H9 (cell line): ENCODE data around the gene NUDT14. TPM values are rescaled to one million over a fixed set of nuclear protein-coding genes. Genes with fewer than 3 reads are reported as not detected.

Experiments used
- DNase-seq: peaks from one replicate; pipeline ENCODE4 v3.0.0-alpha.2; 2017
- H2AFZ ChIP-seq: one replicate; pipeline ENCODE4 v1.6.1; 2013; ENCODE audit warnings: mild to moderate bottlenecking, low read length, control low read depth, moderate library complexity
- H2AK5ac ChIP-seq: 2 replicates; pipeline ENCODE4 v1.6.1; 2013; ENCODE audit warnings: low read length, control low read depth, mixed read lengths; ENCODE audit not compliant: insufficient read length
- H2BK120ac ChIP-seq: one replicate; pipeline ENCODE4 v1.6.1; 2013; ENCODE audit warnings: low read depth, mild to moderate bottlenecking, low read length, control low read depth, inconsistent platforms; ENCODE audit not compliant: poor library complexity, severe bottlenecking
- H2BK12ac ChIP-seq: 2 replicates; pipeline ENCODE4 v1.6.1; 2013; ENCODE audit warnings: low read length, control low read depth, mixed read lengths, low read depth; ENCODE audit not compliant: insufficient read length
- H2BK15ac ChIP-seq: 2 replicates; pipeline ENCODE4 v1.6.1; 2013; ENCODE audit warnings: low read depth, low read length, control low read depth
- H2BK20ac ChIP-seq: one replicate; pipeline ENCODE4 v1.6.1; 2013; ENCODE audit warnings: low read depth, mild to moderate bottlenecking, low read length, control low read depth, inconsistent platforms; ENCODE audit not compliant: poor library complexity, severe bottlenecking
- H2BK5ac ChIP-seq: 2 replicates; pipeline ENCODE4 v1.6.1; 2013; ENCODE audit warnings: low read length, control low read depth, mixed read lengths; ENCODE audit not compliant: insufficient read length
- H3K14ac ChIP-seq: 2 replicates; pipeline ENCODE4 v1.6.1; 2013; ENCODE audit warnings: low read length, control low read depth; ENCODE audit not compliant: insufficient read depth
- H3K18ac ChIP-seq: 2 replicates; pipeline ENCODE4 v1.6.1; 2013; ENCODE audit warnings: low read depth, mild to moderate bottlenecking, mixed read lengths, low read length, control low read depth; ENCODE audit not compliant: insufficient read length
- H3K23ac ChIP-seq: 2 replicates; pipeline ENCODE4 v1.6.1; 2013; ENCODE audit warnings: low read length, control low read depth, mixed read lengths, low read depth; ENCODE audit not compliant: insufficient read length
- H3K23me2 ChIP-seq: 2 replicates; pipeline ENCODE4 v1.6.1; 2013; ENCODE audit warnings: low read depth, mild to moderate bottlenecking, mixed read lengths, low read length, control low read depth; ENCODE audit not compliant: insufficient read length, poor library complexity, severe bottlenecking
- H3K27ac ChIP-seq: 2 replicates; pipeline ENCODE4 v1.5.1; 2013; ENCODE audit warnings: low read length, control low read depth, mixed read lengths, low read depth; ENCODE audit not compliant: insufficient read length
- H3K27me3 ChIP-seq: 2 replicates; pipeline ENCODE4 v1.6.1; 2013; ENCODE audit warnings: low read length, control low read depth, inconsistent platforms; ENCODE audit not compliant: insufficient read depth
- H3K4ac ChIP-seq: 2 replicates; pipeline ENCODE4 v1.6.1; 2013; ENCODE audit warnings: low read depth, mild to moderate bottlenecking, control low read depth, inconsistent platforms, low read length, moderate library complexity
- H3K4me1 ChIP-seq: 2 replicates; pipeline ENCODE4 v1.6.1; 2013; ENCODE audit warnings: low read length, control low read depth, inconsistent platforms; ENCODE audit not compliant: insufficient read depth
- H3K4me2 ChIP-seq: 2 replicates; pipeline ENCODE4 v1.6.1; 2013; ENCODE audit warnings: low read length, control low read depth, mixed read lengths; ENCODE audit not compliant: insufficient read length, insufficient read depth
- H3K56ac ChIP-seq: 2 replicates; pipeline ENCODE4 v1.6.1; 2013; ENCODE audit warnings: low read depth, mild to moderate bottlenecking, mixed read lengths, low read length, control low read depth; ENCODE audit not compliant: insufficient read length
- H3K79me1 ChIP-seq: 2 replicates; pipeline ENCODE4 v1.6.1; 2013; ENCODE audit warnings: low read depth, mild to moderate bottlenecking, moderate library complexity, low read length, control low read depth, inconsistent platforms; ENCODE audit not compliant: insufficient read depth, poor library complexity, severe bottlenecking
- H3K79me2 ChIP-seq: 2 replicates; pipeline ENCODE4 v1.6.1; 2013; ENCODE audit warnings: low read length, control low read depth, inconsistent platforms; ENCODE audit not compliant: insufficient read depth
- H3K9ac ChIP-seq: 2 replicates; pipeline ENCODE4 v1.6.1; 2013; ENCODE audit warnings: low read length, control low read depth, mixed read lengths; ENCODE audit not compliant: insufficient read length; ENCODE audit errors: extremely low read depth
- H3K9me3 ChIP-seq: one replicate; pipeline ENCODE4 v1.6.1; 2013; ENCODE audit warnings: low read depth, low read length, inconsistent platforms; ENCODE audit not compliant: control insufficient read depth
- H3T11ph ChIP-seq: one replicate; pipeline ENCODE4 v1.6.1; 2013; ENCODE audit warnings: mild to moderate bottlenecking, low read length, control low read depth, inconsistent platforms
- H4K20me1 ChIP-seq: one replicate; pipeline ENCODE4 v1.6.1; 2013; ENCODE audit not compliant: control insufficient read depth, insufficient read length, insufficient read depth
- H4K5ac ChIP-seq: 2 replicates; pipeline ENCODE4 v1.6.1; 2013; ENCODE audit warnings: low read depth, mild to moderate bottlenecking, mixed read lengths, low read length, control low read depth; ENCODE audit not compliant: insufficient read length
- H4K8ac ChIP-seq: replicated peaks from 2 replicates; pipeline ENCODE4 v1.6.1; 2013; ENCODE audit warnings: low read length, control low read depth, mixed read lengths, low read depth; ENCODE audit not compliant: insufficient read length
- H4K91ac ChIP-seq: 2 replicates; pipeline ENCODE4 v1.6.1; 2013; ENCODE audit warnings: low read depth, mild to moderate bottlenecking, moderate library complexity, mixed read lengths, low read length, control low read depth; ENCODE audit not compliant: insufficient read length
- H3K27ac Mint-ChIP-seq, 3 experiments: 2 replicates in 2 of 3; 3 replicates in 1 of 3; pipeline ENCODE4 v1.8.0; 2020 to 2021; ENCODE audit warnings: mixed read lengths in 3 of 3, mild to moderate bottlenecking in 1 of 3, moderate library complexity in 1 of 3
- H3K27me3 Mint-ChIP-seq: 2 replicates; pipeline ENCODE4 v1.8.0; 2021; ENCODE audit warnings: low read depth, mild to moderate bottlenecking, moderate library complexity, mixed read lengths
- H3K36me3 Mint-ChIP-seq, 3 experiments: 2 replicates in 2 of 3; 3 replicates in 1 of 3; pipeline ENCODE4 v1.8.0; 2020 to 2021; ENCODE audit warnings: low read depth in 3 of 3, mixed read lengths in 3 of 3; ENCODE audit not compliant: insufficient read depth in 1 of 3
- H3K4me1 Mint-ChIP-seq, 2 experiments: 2 replicates each; pipeline ENCODE4 v1.8.0; 2020; ENCODE audit warnings: mixed read lengths in 2 of 2
- H3K4me3 Mint-ChIP-seq, 2 experiments: 2 replicates in 1 of 2; 3 replicates in 1 of 2; pipeline ENCODE4 v1.8.0; 2020 to 2021; ENCODE audit warnings: mild to moderate bottlenecking in 2 of 2, mixed read lengths in 2 of 2, moderate library complexity in 1 of 2
- H3K9me3 Mint-ChIP-seq, 2 experiments: 2 replicates in 1 of 2; 3 replicates in 1 of 2; pipeline ENCODE4 v1.8.0; 2020; ENCODE audit warnings: mild to moderate bottlenecking in 2 of 2, mixed read lengths in 2 of 2, moderate library complexity in 1 of 2
- CTCF ChIP-seq: fragments of 200-600 bp; sonication (generic); conservative IDR thresholded peaks from 3 replicates; pipeline ENCODE4 v1.8.0; 2021; ENCODE audit warnings: antibody characterized with exemption, mild to moderate bottlenecking
- WGBS: extraction: QIAGEN DNeasy Blood & Tissue Kit; methylation state at CpG from one replicate; pipeline ENCODE4 v1.1.7; 2013; ENCODE audit warnings: missing lambda C conversion rate, low lambda C conversion rate, mixed read lengths; ENCODE audit not compliant: insufficient read length; ENCODE audit errors: extremely low coverage; 5-methylcytosine and 5-hydroxymethylcytosine counted together
- total RNA-seq: library from RNA; stranded (reverse); gene quantifications from 2 replicates; pipeline ENCODE4 v1.2.1, GENCODE V29; 2021

NUDT14 gene
- total RNA-seq, 1 experiment from 2014 or later: 41.1 TPM

GRCh38 chr14:105154476-105154871 lies 26.6 kb downstream of the NUDT14 start:
- TF ChIP-seq CTCF: no peak
- Histone ChIP-seq H3K9me3 (no peaks in the 10 kb centered on the region), H4K5ac (no peak overlapping the region), H3K4me2 (no peak overlapping the region), H4K8ac (no peak overlapping the region), H3K23me2 (no peaks in the 10 kb centered on the region), H2BK20ac (no peak overlapping the region), H2BK120ac (no peak overlapping the region), H3K79me1 (no peaks in the 10 kb centered on the region), H4K20me1 (no peaks in the 10 kb centered on the region), H3K4me1 (no peaks in the 10 kb centered on the region), H3K23ac (no peak overlapping the region), H3K14ac (no peak overlapping the region; the same call in 1 of the 2 replicates), H3K27me3 (no peaks in the 10 kb centered on the region), H2BK5ac (no peak overlapping the region), H2BK12ac (no peak overlapping the region), H3K56ac (no peak overlapping the region), H3K9ac (no peak overlapping the region), H3K79me2 (no peaks in the 10 kb centered on the region), H4K91ac (no peak overlapping the region), H2AK5ac (no peak overlapping the region), H2BK15ac (no peak overlapping the region), H2AFZ (no peak overlapping the region), H3K27ac (no peak overlapping the region), H3T11ph (no peak overlapping the region), H3K4ac (no peak overlapping the region), H3K18ac (no peak overlapping the region)
- no CpG with 5 or more reads among the region's 12 CpGs for WGBS
- no peak overlapping the region for H3K4me3 Mint-ChIP-seq
- H3K4me1 Mint-ChIP-seq: peaks cover 2 to 21% of the 10 kb centered on the region in 2 experiments; a peak in 3 of 4 replicates
- DNase-seq: no peak
- H3K27me3 Mint-ChIP-seq: peaks cover 1% of the 10 kb centered on the region; the same call in 1 of the 2 replicates
- H3K9me3 Mint-ChIP-seq: no peaks in the 10 kb centered on the region
- H3K36me3 Mint-ChIP-seq: no peaks in the 10 kb centered on the region
- peak overlapping the region in 2 of 3 experiments; percentile 39 to 90; a peak in 1 of 7 replicates for H3K27ac Mint-ChIP-seq
